ENCODE data around the gene PKD1. TPM values are rescaled to one million over a fixed set of nuclear protein-coding genes. Genes with fewer than 3 reads are reported as not detected.
"Not testable (repeated sequence)": the region's sequence is repeated elsewhere in the genome, so short reads cannot be mapped to it uniquely, and the experiment has no call there.

Gene PKD1
- total and polyA plus RNA-seq, 7 experiments from 2014 or later, result 4.9 to 153 (median 97.6) TPM

DNA sequence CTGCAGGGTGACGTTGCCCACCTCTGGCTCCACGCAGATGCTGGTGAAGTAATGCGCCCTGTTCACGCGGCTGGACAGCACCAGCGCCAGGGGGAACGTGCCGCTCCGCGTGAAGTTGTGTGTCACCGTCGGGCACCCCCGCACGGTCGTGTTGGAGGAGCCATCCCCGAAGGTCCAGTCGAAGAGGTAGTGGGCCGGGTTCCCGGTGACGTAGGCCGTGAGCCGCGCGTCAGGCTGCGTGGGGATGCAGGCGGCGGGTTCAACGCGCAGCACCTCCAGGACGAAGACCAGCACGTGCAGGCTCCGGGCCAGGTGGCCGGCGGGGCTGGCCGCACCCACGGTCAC, 24.7 kb downstream of the PKD1 start:
- intact Hi-C loops (cut with micrococcal nuclease); DNase-seq; H3K27me3 ChIP-seq (ENCODE audit: control insufficient read depth in 2 of 2, insufficient read depth in 2 of 2, low read length in 2 of 2); H3K9me3 ChIP-seq (ENCODE audit: control insufficient read depth in 2 of 3, low read length in 3 of 3); H3K36me3 Mint-ChIP-seq; H3K27ac ChIP-seq (ENCODE audit: low read depth, low read length); CTCF ChIA-PET; H3K4me1 ChIP-seq (ENCODE audit: control insufficient read depth in 2 of 2, insufficient read depth in 2 of 2, low read length in 2 of 2); H3K4me3 ChIP-seq (ENCODE audit: low read length); POLR2A ChIA-PET; H3K27ac Mint-ChIP-seq; H3K9me3 Mint-ChIP-seq; ATAC-seq; H3K4me3 Mint-ChIP-seq; H3K27me3 Mint-ChIP-seq; H3K4me1 Mint-ChIP-seq: not testable (repeated sequence)
- peaks cover 0 to 38% (median 0%) of the 10 kb centered on the region in 3 experiments for H3K36me3 ChIP-seq (ENCODE audit: control insufficient read depth in 2 of 3, insufficient read depth in 3 of 3, low read length in 3 of 3)

DNA sequence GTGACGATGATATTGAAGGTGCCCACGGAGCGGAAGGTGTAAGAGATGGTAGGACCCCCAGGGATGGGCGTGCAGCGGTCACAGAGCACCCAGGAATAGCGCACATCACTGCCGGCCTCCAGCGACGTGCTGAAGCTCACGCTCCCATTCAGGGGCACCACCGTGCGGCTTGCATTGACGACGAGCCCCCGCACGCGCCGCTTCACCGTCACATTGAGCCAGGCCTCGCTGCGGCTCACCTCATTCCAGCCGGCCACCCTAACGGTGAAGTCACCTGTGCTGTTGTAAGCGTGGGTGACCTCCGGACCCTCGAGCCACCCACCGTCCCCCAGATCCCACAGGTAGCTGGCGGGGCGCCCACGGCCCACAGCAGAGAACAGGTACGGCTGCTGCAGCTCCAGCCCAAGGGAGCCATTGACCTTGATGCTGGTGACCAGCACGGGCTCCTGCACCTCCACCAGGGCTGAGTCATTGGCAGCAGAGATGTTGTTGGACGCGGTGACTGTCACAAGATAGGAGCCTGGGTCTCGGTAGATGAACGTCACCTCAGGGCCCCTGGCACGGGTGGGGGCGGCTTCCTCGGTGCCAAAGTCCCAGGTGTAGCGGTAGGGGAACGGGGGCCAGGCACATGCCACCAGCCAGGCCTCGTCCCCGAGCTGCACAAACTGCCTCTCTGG, 25.2 kb downstream of the PKD1 start:
- H3K9me3 ChIP-seq (ENCODE audit: control insufficient read depth in 2 of 3, low read length in 3 of 3); DNase-seq; H3K27ac ChIP-seq (ENCODE audit: low read depth, low read length); ATAC-seq; H3K4me1 Mint-ChIP-seq; POLR2A ChIA-PET; CTCF ChIA-PET; intact Hi-C loops (cut with micrococcal nuclease); H3K4me1 ChIP-seq (ENCODE audit: control insufficient read depth in 2 of 2, insufficient read depth in 2 of 2, low read length in 2 of 2); H3K27me3 Mint-ChIP-seq; H3K9me3 Mint-ChIP-seq; H3K27ac Mint-ChIP-seq; H3K36me3 Mint-ChIP-seq; H3K27me3 ChIP-seq (ENCODE audit: control insufficient read depth in 2 of 2, insufficient read depth in 2 of 2, low read length in 2 of 2); H3K4me3 ChIP-seq (ENCODE audit: low read length); H3K4me3 Mint-ChIP-seq: not testable (repeated sequence)
- peaks cover 0 to 42% (median 0%) of the 10 kb centered on the region in 3 experiments for H3K36me3 ChIP-seq (ENCODE audit: control insufficient read depth in 2 of 3, insufficient read depth in 3 of 3, low read length in 3 of 3)

DNA sequence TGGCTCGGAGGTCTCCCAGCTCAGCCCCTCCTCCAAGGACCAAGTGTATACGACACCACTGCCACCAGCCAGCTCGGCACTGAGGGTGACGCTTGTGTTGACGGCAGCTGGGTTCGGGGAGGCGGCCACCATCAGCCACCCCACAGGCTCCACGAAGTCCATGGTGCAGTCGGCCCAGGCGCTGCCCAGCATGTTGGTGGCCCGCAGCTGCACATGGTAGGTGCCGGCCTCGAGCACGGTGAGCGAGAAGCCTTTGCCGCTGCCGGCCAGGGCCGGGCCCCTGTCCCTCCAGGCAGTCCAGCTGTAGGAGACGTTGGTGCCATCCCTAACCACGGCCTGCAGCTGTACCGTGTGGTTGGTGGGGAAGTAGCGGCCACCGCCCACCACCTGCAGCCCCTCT, 25.8 kb downstream of the PKD1 start:
- H3K9me3 Mint-ChIP-seq; H3K4me1 Mint-ChIP-seq; H3K27me3 Mint-ChIP-seq; H3K27ac ChIP-seq (ENCODE audit: low read depth, low read length); ATAC-seq; DNase-seq; CTCF ChIA-PET; intact Hi-C loops (cut with micrococcal nuclease); H3K27me3 ChIP-seq (ENCODE audit: control insufficient read depth in 2 of 2, insufficient read depth in 2 of 2, low read length in 2 of 2); H3K4me3 ChIP-seq (ENCODE audit: low read length); H3K27ac Mint-ChIP-seq; H3K9me3 ChIP-seq (ENCODE audit: control insufficient read depth in 2 of 3, low read length in 3 of 3); H3K36me3 Mint-ChIP-seq; H3K4me1 ChIP-seq (ENCODE audit: control insufficient read depth in 2 of 2, insufficient read depth in 2 of 2, low read length in 2 of 2); H3K4me3 Mint-ChIP-seq; POLR2A ChIA-PET: not testable (repeated sequence)
- H3K36me3 ChIP-seq (ENCODE audit: control insufficient read depth in 2 of 3, insufficient read depth in 3 of 3, low read length in 3 of 3), result peaks cover 0 to 42% (median 0%) of the 10 kb centered on the region in 3 experiments

DNA sequence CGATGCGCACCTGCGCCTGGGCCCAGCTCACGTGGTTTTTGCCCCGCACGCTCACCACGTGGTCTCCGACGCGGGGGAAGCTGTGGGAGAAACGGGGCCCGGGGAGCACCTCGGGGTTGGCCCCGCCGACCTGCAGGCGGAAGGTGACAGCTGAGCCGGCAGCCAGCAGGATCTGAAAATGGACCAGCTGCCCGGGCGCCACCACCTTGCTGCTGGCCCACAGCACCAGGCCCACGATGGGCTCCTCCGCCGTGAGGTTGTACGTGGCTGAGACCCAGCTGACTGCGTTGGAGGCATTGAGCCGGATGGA, 26.5 kb downstream of the PKD1 start:
- H3K4me1 Mint-ChIP-seq; H3K27ac Mint-ChIP-seq; H3K27ac ChIP-seq (ENCODE audit: low read depth, low read length); H3K9me3 Mint-ChIP-seq; H3K4me3 Mint-ChIP-seq; H3K27me3 Mint-ChIP-seq; H3K9me3 ChIP-seq (ENCODE audit: control insufficient read depth in 2 of 3, low read length in 3 of 3); CTCF ChIA-PET; H3K36me3 Mint-ChIP-seq; H3K4me1 ChIP-seq (ENCODE audit: control insufficient read depth in 2 of 2, insufficient read depth in 2 of 2, low read length in 2 of 2); H3K27me3 ChIP-seq (ENCODE audit: control insufficient read depth in 2 of 2, insufficient read depth in 2 of 2, low read length in 2 of 2); DNase-seq; POLR2A ChIA-PET; intact Hi-C loops (cut with micrococcal nuclease); H3K4me3 ChIP-seq (ENCODE audit: low read length); ATAC-seq: not testable (repeated sequence)
- peaks cover 0 to 40% (median 0%) of the 10 kb centered on the region in 3 experiments for H3K36me3 ChIP-seq (ENCODE audit: control insufficient read depth in 2 of 3, insufficient read depth in 3 of 3, low read length in 3 of 3)

DNA sequence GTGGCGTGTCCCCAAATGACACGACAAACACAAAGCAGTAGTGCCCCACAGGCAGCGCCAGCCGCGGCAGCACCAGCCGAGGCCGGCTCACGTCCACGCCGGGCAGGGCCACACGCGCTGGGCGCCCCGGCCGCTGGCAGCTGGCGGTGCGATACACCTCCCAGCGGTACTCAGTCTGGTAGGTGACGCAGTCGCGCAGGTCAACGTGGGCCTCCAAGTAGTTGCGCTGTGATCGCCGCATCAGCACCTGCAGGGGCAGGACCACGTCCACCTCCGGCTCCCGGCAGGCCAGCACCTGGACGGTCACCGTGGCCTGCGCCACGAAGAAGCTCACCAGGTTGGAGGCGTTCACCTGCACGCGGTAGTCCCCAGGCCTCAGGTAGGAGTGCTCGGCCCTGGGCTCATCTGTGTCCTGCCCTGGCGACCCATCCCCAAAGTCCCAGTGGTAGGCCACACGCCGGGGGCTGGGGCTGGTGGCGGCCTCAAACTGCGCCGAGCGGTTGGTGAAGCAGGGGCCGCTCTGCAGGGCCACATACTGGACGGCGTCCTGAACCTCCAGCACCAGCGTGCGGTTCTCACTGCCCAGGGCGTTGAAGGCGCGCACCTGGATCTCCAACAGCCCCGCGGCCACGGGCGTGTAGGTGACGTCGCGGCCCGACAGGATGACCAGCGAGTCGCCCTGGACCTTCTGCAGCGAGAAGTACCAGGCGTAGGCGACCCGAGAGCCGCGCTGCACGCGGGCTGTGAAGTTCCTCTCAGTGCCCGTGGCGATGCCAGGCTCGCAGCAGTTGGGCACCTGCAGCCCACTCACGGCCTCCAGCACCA, 27.0 kb downstream of the PKD1 start:
- H3K9me3 Mint-ChIP-seq; CTCF ChIA-PET; H3K4me1 ChIP-seq (ENCODE audit: control insufficient read depth in 2 of 2, insufficient read depth in 2 of 2, low read length in 2 of 2); DNase-seq; H3K36me3 Mint-ChIP-seq; H3K4me3 Mint-ChIP-seq; H3K27ac ChIP-seq (ENCODE audit: low read depth, low read length); intact Hi-C loops (cut with micrococcal nuclease); H3K4me1 Mint-ChIP-seq; H3K9me3 ChIP-seq (ENCODE audit: control insufficient read depth in 2 of 3, low read length in 3 of 3); H3K4me3 ChIP-seq (ENCODE audit: low read length); H3K27ac Mint-ChIP-seq; POLR2A ChIA-PET; H3K27me3 Mint-ChIP-seq; H3K27me3 ChIP-seq (ENCODE audit: control insufficient read depth in 2 of 2, insufficient read depth in 2 of 2, low read length in 2 of 2): not testable (repeated sequence)
- peak; percentile 14 for ATAC-seq
- peaks cover 0 to 34% (median 0%) of the 10 kb centered on the region in 3 experiments for H3K36me3 ChIP-seq (ENCODE audit: control insufficient read depth in 2 of 3, insufficient read depth in 3 of 3, low read length in 3 of 3)

DNA sequence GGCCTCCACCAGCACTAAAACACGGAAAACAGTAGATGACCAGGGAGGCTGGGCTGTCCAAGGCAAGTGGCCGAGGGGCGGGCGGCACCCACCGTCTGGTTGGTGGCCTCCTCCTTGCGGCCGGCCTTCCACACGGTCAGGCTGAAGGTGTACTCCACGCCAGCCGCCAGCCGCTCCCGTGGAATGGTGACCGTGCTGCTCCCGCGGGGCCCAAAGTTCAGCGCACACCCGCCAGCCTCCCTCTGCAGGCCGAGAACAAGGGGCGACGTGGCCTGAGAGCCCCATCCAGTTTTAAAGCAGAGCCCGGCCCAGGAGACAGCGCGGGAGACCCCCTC, 27.9 kb downstream of the PKD1 start:
- H3K4me3 Mint-ChIP-seq; H3K27me3 Mint-ChIP-seq; H3K4me1 ChIP-seq (ENCODE audit: control insufficient read depth in 2 of 2, insufficient read depth in 2 of 2, low read length in 2 of 2); H3K9me3 Mint-ChIP-seq; H3K27ac ChIP-seq (ENCODE audit: low read depth, low read length); H3K27me3 ChIP-seq (ENCODE audit: control insufficient read depth in 2 of 2, insufficient read depth in 2 of 2, low read length in 2 of 2); intact Hi-C loops (cut with micrococcal nuclease); H3K4me1 Mint-ChIP-seq; CTCF ChIA-PET; POLR2A ChIA-PET; H3K27ac Mint-ChIP-seq; ATAC-seq; H3K9me3 ChIP-seq (ENCODE audit: control insufficient read depth in 2 of 3, low read length in 3 of 3); DNase-seq; H3K36me3 Mint-ChIP-seq; H3K4me3 ChIP-seq (ENCODE audit: low read length): not testable (repeated sequence)
- peaks cover 0 to 35% (median 0%) of the 10 kb centered on the region in 3 experiments for H3K36me3 ChIP-seq (ENCODE audit: control insufficient read depth in 2 of 3, insufficient read depth in 3 of 3, low read length in 3 of 3)

DNA sequence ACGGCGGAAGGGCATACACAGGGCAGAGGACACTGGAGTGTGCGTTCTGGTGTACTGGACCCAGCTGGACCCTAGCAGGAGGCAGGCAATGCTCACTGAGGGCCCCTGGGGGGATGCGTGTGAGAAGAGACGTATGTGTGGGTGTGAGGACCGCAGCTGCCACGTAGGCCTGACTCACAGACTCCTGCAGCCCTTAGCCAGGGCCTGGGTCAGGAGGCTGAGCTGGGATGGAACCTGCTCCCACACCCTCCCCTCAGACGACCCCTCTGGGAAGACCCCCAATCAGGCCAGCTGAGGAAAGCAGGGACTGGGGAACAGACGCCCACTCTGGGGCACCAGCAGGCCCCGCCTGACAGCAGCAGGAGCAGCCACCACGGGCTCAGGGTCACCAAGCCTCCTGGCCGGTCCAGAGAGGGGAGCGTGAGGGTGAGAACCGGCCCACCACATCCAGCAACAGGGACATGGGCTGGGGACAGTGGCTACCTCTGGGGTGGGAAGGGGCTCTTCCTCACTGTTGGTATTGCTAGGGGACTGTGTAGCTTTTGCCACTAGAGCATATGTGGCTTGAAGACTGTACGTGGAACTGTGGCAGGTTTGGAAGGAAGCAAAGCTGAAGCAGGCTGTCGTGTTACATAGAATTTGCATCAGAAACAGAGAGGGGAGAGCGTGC, 28.4 kb downstream of the PKD1 start:
- DNase-seq; CTCF ChIA-PET; H3K36me3 Mint-ChIP-seq; H3K27me3 ChIP-seq (ENCODE audit: control insufficient read depth in 2 of 2, insufficient read depth in 2 of 2, low read length in 2 of 2); H3K4me3 ChIP-seq (ENCODE audit: low read length); H3K4me1 Mint-ChIP-seq; H3K9me3 Mint-ChIP-seq; intact Hi-C loops (cut with micrococcal nuclease); H3K4me1 ChIP-seq (ENCODE audit: control insufficient read depth in 2 of 2, insufficient read depth in 2 of 2, low read length in 2 of 2); H3K27me3 Mint-ChIP-seq; POLR2A ChIA-PET; ATAC-seq; H3K9me3 ChIP-seq (ENCODE audit: control insufficient read depth in 2 of 3, low read length in 3 of 3); H3K27ac ChIP-seq (ENCODE audit: low read depth, low read length); H3K4me3 Mint-ChIP-seq: not testable (repeated sequence)
- peaks cover 0 to 37% (median 0%) of the 10 kb centered on the region in 3 experiments for H3K36me3 ChIP-seq (ENCODE audit: control insufficient read depth in 2 of 3, insufficient read depth in 3 of 3, low read length in 3 of 3)
- peak overlapping the region in 1 of 9 donors; percentile 23 for H3K27ac Mint-ChIP-seq
